HEK293 (cell line): Measurements from ENCODE around the gene IFRD2.
A peak's percentile ranks its signal among the peaks of the same experiment; 100 is the strongest.

Experiments used
- CTCF ChIA-PET: fragments of 350-600 bp; formaldehyde crosslinking; extraction: SDS; loops from one replicate; lab custom pipeline; 2021; ENCODE audit warnings: antibody characterized with exemption; lab: Yijun Ruan, JAX
- POLR2A ChIA-PET: fragments of 300-600 bp; formaldehyde crosslinking; extraction: SDS; loops from one replicate; lab custom pipeline; 2020; ENCODE audit warnings: antibody characterized with exemption, inconsistent platforms; lab: Yijun Ruan, JAX
- H3K27ac ChIP-seq: fragments of 200-500 bp; sonication (Bioruptor generic); 2 replicates; pipeline ENCODE4 v1.5.1; 2014; ENCODE audit warnings: low read depth, low read length, control low read depth, inconsistent platforms; ENCODE audit errors: extremely low read depth
- H3K36me3 ChIP-seq, 2 experiments: fragments of 200-500 bp in 1 of 2; sonication (Bioruptor generic) in 1 of 2; 1 replicate in 1 of 2; 2 replicates in 1 of 2; pipeline ENCODE4 v1.5.1; 2014 to 2017; ENCODE audit warnings: inconsistent platforms in 2 of 2, low read length in 2 of 2; ENCODE audit not compliant: control insufficient read depth in 2 of 2, insufficient read depth in 1 of 2
- H3K4me1 ChIP-seq: fragments of 200-500 bp; sonication (Bioruptor generic); 2 replicates; pipeline ENCODE4 v1.5.1; 2014; ENCODE audit warnings: mild to moderate bottlenecking, low read length, inconsistent platforms; ENCODE audit not compliant: control insufficient read depth, insufficient read depth
- H3K4me3 ChIP-seq: 2 replicates; pipeline ENCODE4 v1.5.1; 2011; ENCODE audit warnings: low read depth, mild to moderate bottlenecking, control low read depth, low read length, moderate library complexity
- H3K9me3 ChIP-seq: fragments of 200-500 bp; sonication (Bioruptor generic); 2 replicates; pipeline ENCODE4 v1.5.1; 2014; ENCODE audit warnings: low read depth, low read length, inconsistent platforms; ENCODE audit not compliant: control insufficient read depth, insufficient read depth
- PRDM10 ChIP-seq: fragments of 450-650 bp; formaldehyde crosslinking; IDR thresholded peaks from 2 replicates; pipeline ENCODE4 v1.5.1; 2016; ENCODE audit warnings: missing biosample characterization, missing genetic modification characterization
- SCRT1 ChIP-seq: fragments of 450-650 bp; formaldehyde crosslinking; IDR thresholded peaks from 2 replicates; pipeline ENCODE4 v1.5.1; 2016; ENCODE audit warnings: missing biosample characterization, missing genetic modification characterization, borderline replicate concordance
- SCRT2 ChIP-seq: fragments of 450-650 bp; formaldehyde crosslinking; IDR thresholded peaks from 2 replicates; pipeline ENCODE4 v1.5.1; 2016; ENCODE audit warnings: missing biosample characterization, missing genetic modification characterization
- SP2 ChIP-seq: fragments of 450-650 bp; formaldehyde crosslinking; IDR thresholded peaks from 2 replicates; pipeline ENCODE4 v1.5.1; 2016; ENCODE audit warnings: missing biosample characterization, missing genetic modification characterization
- ZBTB17 ChIP-seq: fragments of 450-650 bp; formaldehyde crosslinking; IDR thresholded peaks from 2 replicates; pipeline ENCODE4 v1.5.1; 2016; ENCODE audit warnings: missing biosample characterization, missing genetic modification characterization
- ZBTB20 ChIP-seq: fragments of 450-650 bp; formaldehyde crosslinking; IDR thresholded peaks from 2 replicates; pipeline ENCODE4 v1.5.1; 2016; ENCODE audit warnings: missing biosample characterization, missing genetic modification characterization
- ZNF148 ChIP-seq: fragments of 450-650 bp; formaldehyde crosslinking; IDR thresholded peaks from 2 replicates; pipeline ENCODE4 v1.5.0; 2017; ENCODE audit warnings: missing biosample characterization, missing genetic modification characterization, borderline replicate concordance
- ZNF184 ChIP-seq: fragments of 450-650 bp; IDR thresholded peaks from 2 replicates; pipeline ENCODE4 v1.5.1; 2018; ENCODE audit warnings: missing biosample characterization, mild to moderate bottlenecking, missing genetic modification characterization
- ZNF302 ChIP-seq: fragments of 450-650 bp; formaldehyde crosslinking; IDR thresholded peaks from 2 replicates; pipeline ENCODE4 v1.5.1; 2016; ENCODE audit warnings: missing biosample characterization, missing genetic modification characterization, low read depth
- ZNF37A ChIP-seq: fragments of 450-650 bp; IDR thresholded peaks from 2 replicates; pipeline ENCODE4 v1.5.1; 2018; ENCODE audit warnings: missing biosample characterization, missing genetic modification characterization
- ZNF513 ChIP-seq: fragments of 450-650 bp; IDR thresholded peaks from 2 replicates; pipeline ENCODE4 v1.5.1; 2018; ENCODE audit warnings: missing biosample characterization, missing genetic modification characterization
- ZNF654 ChIP-seq: fragments of 450-650 bp; formaldehyde crosslinking; IDR thresholded peaks from 2 replicates; pipeline ENCODE4 v1.5.1; 2016; ENCODE audit warnings: low read depth, missing biosample characterization, missing genetic modification characterization
- ZNF707 ChIP-seq: fragments of 450-650 bp; formaldehyde crosslinking; IDR thresholded peaks from 2 replicates; pipeline ENCODE4 v1.5.1; 2016; ENCODE audit warnings: missing biosample characterization, missing genetic modification characterization
- TF ChIP-seq, protein P1 (sequence below): fragments of 450-650 bp; formaldehyde crosslinking; IDR thresholded peaks from 2 replicates; pipeline ENCODE4 v1.5.1; 2016; ENCODE audit warnings: missing biosample characterization, missing genetic modification characterization
- TF ChIP-seq, protein P2 (sequence below): fragments of 450-650 bp; IDR thresholded peaks from 2 replicates; pipeline ENCODE4 v1.5.1; 2018; ENCODE audit warnings: missing biosample characterization, mild to moderate bottlenecking, missing genetic modification characterization
- TF ChIP-seq, protein P3 (sequence below): fragments of 450-650 bp; formaldehyde crosslinking; IDR thresholded peaks from 2 replicates; pipeline ENCODE4 v1.5.1; 2016; ENCODE audit warnings: missing biosample characterization, missing genetic modification characterization

The IFRD2 gene

GRCh38 chr3:50258029-50258680 lies 34.1 kb downstream of the IFRD2 start:
- TF ChIP-seq ZNF302 (tag by site-specific recombination) (no peak), SP2 (0 out of 2 replicates have a peak, but pooled peaks have one; percentile 12), ZBTB20 (0 out of 2 replicates have a peak, but pooled peaks have one; percentile 35)
- TF ChIP-seq, all 188 proteins: peak for 2
- POLR2A ChIA-PET, result interaction anchor here (0.6 kb wide), 2 partner anchors 22 to 41 kb away, joined by 4 read pairs; no protein-coding TSS in a partner anchor
- Histone ChIP-seq H3K9me3 (no peaks in the 10 kb centered on the region), H3K27ac (no peak overlapping the region), H3K4me3 (no peak overlapping the region), H3K36me3 (peaks cover 5 to 32% of the 10 kb centered on the region in 2 experiments), H3K4me1 (no peaks in the 10 kb centered on the region; the same call in 1 of the 2 replicates)
- CTCF ChIA-PET, result interaction anchor here (0.8 to 3.9 kb wide), 3 partner anchors 11 to 68 kb away, joined by 3 to 49 read pairs (median 3); no protein-coding TSS in a partner anchor

GRCh38 chr3:50256978-50257890 lies 35.0 kb downstream of the IFRD2 start:
- Histone ChIP-seq H3K36me3 (peaks cover 5 to 39% of the 10 kb centered on the region in 2 experiments), H3K27ac (no peak overlapping the region), H3K9me3 (no peaks in the 10 kb centered on the region), H3K4me3 (no peak overlapping the region), H3K4me1 (no peaks in the 10 kb centered on the region; the same call in 1 of the 2 replicates)
- CTCF ChIA-PET, result interaction anchor here (0.6 to 2.5 kb wide), 7 partner anchors 10 to 1074 kb away, joined by 3 to 20 read pairs (median 3); no protein-coding TSS in a partner anchor
- POLR2A ChIA-PET, result no interaction called here
- TF ChIP-seq, protein P1, sequence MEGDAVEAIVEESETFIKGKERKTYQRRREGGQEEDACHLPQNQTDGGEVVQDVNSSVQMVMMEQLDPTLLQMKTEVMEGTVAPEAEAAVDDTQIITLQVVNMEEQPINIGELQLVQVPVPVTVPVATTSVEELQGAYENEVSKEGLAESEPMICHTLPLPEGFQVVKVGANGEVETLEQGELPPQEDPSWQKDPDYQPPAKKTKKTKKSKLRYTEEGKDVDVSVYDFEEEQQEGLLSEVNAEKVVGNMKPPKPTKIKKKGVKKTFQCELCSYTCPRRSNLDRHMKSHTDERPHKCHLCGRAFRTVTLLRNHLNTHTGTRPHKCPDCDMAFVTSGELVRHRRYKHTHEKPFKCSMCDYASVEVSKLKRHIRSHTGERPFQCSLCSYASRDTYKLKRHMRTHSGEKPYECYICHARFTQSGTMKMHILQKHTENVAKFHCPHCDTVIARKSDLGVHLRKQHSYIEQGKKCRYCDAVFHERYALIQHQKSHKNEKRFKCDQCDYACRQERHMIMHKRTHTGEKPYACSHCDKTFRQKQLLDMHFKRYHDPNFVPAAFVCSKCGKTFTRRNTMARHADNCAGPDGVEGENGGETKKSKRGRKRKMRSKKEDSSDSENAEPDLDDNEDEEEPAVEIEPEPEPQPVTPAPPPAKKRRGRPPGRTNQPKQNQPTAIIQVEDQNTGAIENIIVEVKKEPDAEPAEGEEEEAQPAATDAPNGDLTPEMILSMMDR (tag by site-specific recombination), result peak; percentile 49; the same call in 1 of the 2 replicates
- peak; percentile 34 for TF ChIP-seq ZNF654 (tag by site-specific recombination)
- TF ChIP-seq SCRT2 (tag by site-specific recombination), result peak; percentile 80
- TF ChIP-seq ZNF707, result no peak
- TF ChIP-seq SCRT1 (tag by site-specific recombination), result 0 out of 2 replicates have a peak, but pooled peaks have one; percentile 36
- TF ChIP-seq ZBTB20, result 0 out of 2 replicates have a peak, but pooled peaks have one; percentile 31
- TF ChIP-seq ZNF184 (tag by site-specific recombination), result no peak
- no peak for TF ChIP-seq PRDM10 (tag by site-specific recombination)

DNA sequence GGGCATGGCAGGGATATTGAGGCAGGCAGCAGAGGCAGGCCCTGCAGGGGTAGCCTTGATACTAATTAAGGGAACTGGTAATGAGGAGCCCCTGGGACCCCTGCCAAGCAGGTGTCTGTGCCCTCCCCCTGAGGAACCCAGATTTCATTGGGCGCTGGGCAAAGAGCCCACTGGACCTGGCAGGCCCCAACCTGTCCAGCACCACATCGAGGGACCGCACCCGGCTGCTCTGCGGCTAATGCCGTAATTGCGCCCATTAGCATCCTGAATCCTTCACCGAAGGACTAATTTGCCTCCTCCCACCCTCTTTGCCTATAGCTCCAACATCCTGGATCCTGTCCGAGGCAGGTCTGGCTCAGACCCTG lies 37.0 kb downstream of the IFRD2 start:
- ChIA-PET POLR2A (interaction anchor here (1.6 kb wide), 1 partner anchor 10 kb away, joined by 4 read pairs; no protein-coding TSS in a partner anchor), CTCF (interaction anchor here (2.5 kb wide), 1 partner anchor 8 kb away, joined by 20 read pairs; no protein-coding TSS in a partner anchor)
- H3K4me3 ChIP-seq, result no peak overlapping the region
- no peaks in the 10 kb centered on the region; the same call in 1 of the 2 replicates for H3K4me1 ChIP-seq
- H3K27ac ChIP-seq, result no peak overlapping the region
- H3K9me3 ChIP-seq, result no peaks in the 10 kb centered on the region
- H3K36me3 ChIP-seq, result peaks cover 5 to 53% of the 10 kb centered on the region in 2 experiments
- TF ChIP-seq ZNF148, result no peak
- no peak for TF ChIP-seq ZNF37A (tag by site-specific recombination)
- no peak for TF ChIP-seq ZNF513 (tag by site-specific recombination)
- TF ChIP-seq, protein P2, sequence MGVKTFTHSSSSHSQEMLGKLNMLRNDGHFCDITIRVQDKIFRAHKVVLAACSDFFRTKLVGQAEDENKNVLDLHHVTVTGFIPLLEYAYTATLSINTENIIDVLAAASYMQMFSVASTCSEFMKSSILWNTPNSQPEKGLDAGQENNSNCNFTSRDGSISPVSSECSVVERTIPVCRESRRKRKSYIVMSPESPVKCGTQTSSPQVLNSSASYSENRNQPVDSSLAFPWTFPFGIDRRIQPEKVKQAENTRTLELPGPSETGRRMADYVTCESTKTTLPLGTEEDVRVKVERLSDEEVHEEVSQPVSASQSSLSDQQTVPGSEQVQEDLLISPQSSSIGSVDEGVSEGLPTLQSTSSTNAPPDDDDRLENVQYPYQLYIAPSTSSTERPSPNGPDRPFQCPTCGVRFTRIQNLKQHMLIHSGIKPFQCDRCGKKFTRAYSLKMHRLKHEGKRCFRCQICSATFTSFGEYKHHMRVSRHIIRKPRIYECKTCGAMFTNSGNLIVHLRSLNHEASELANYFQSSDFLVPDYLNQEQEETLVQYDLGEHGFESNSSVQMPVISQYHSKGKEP (tag by site-specific recombination), result no peak
- TF ChIP-seq, protein P3, sequence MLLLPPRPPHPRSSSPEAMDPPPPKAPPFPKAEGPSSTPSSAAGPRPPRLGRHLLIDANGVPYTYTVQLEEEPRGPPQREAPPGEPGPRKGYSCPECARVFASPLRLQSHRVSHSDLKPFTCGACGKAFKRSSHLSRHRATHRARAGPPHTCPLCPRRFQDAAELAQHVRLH (tag by site-specific recombination), result no peak
- no peak for TF ChIP-seq ZBTB17 (tag by site-specific recombination)
